Tibial artery (tissue), 4 donors: Measurements from ENCODE around the gene SIRPG.

ENCODE experiments used
- DNase-seq, 2 donors: peaks; one replicate each; pipeline ENCODE4 v3.0.0-alpha.2; 2019
- H3K27ac ChIP-seq, 2 donors: fragments of 200-600 bp; sonication (generic) in 1 of 2; 1 replicate in 1 of 2; 2 replicates in 1 of 2; pipeline ENCODE4 v1.5.1; 2018 to 2019; ENCODE audit warnings: mild to moderate bottlenecking in 1 of 2
- H3K27me3 ChIP-seq, 2 donors: fragments of 200-600 bp; sonication (generic) in 1 of 2; one replicate each; pipeline versions ENCODE4 v1.5.1 to v1.6.0; 2016 to 2019
- H3K36me3 ChIP-seq, 3 donors: fragments of 200-600 bp; sonication (generic) in 2 of 3; one replicate each; pipeline ENCODE4 v1.5.1; 2016 to 2019; ENCODE audit warnings: mild to moderate bottlenecking in 2 of 3
- H3K4me1 ChIP-seq, 4 donors: fragments of 200-600 bp; sonication (generic) in 2 of 4; 1 replicate in 3 of 4; 2 replicates in 1 of 4; pipeline ENCODE4 v1.5.1; 2016 to 2019
- H3K4me3 ChIP-seq, 2 donors: fragments of 200-600 bp; sonication (generic) in 1 of 2; 1 replicate in 1 of 2; 2 replicates in 1 of 2; pipeline ENCODE4 v1.5.1; 2018 to 2019; ENCODE audit warnings: mild to moderate bottlenecking in 2 of 2
- H3K9me3 ChIP-seq, 3 donors: fragments of 200-600 bp; sonication (generic) in 1 of 3; one replicate each; pipeline ENCODE4 v1.5.1; 2016 to 2019
- intact Hi-C: fragments of 100-400 bp; cut with DNase I; formaldehyde crosslinking; loops from one replicate; pipeline ENCODE4 v1.15.0; 2023; ENCODE audit warnings: low total_unique reads
- TF ChIP-seq, protein P1 (sequence below), 2 experiments: fragments of 200-600 bp in 1 of 2; fragments of 450-650 bp in 1 of 2; IDR thresholded peaks; one replicate each; pipeline ENCODE4 v1.5.1; 2017 to 2019; ENCODE audit warnings: antibody characterized with exemption in 2 of 2, mild to moderate bottlenecking in 1 of 2, moderate library complexity in 1 of 2

The SIRPG gene

DNA sequence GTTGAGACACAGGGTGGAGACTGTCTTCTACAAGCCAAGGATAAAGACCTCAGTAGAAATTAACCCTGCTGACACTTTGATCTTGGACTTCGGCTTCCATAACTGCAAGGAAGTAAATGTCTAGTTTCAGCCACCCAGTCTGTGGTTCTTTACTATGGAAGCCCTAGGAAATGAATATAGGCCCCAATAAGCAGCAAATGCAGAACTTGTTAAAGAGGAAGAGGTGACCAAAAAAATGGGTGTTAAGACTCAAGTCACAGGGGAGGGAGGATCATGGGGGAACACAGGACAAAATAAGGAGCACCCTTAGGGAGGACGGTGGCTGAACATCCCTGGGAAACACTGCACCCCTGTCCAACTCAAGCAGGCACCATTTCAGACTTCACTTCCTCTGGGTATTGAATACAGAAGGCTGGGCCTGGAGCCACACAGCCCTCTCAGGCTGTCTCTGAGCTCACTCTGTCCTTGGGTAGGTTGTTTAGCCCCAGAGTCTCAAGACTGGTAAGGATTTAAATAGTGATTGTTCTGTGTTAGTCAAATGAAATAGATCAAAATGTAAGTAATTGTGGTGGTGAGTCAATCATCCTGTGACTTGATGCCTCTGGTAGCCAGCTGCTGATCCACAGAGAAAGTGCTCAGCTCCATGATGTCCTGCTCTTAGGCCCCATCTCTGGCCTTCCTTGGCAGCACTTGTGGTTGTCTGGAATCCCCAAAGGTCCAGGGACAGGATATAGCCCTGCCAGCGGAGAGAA, 69.6 kb downstream of the SIRPG start:
- TF ChIP-seq, protein P1, sequence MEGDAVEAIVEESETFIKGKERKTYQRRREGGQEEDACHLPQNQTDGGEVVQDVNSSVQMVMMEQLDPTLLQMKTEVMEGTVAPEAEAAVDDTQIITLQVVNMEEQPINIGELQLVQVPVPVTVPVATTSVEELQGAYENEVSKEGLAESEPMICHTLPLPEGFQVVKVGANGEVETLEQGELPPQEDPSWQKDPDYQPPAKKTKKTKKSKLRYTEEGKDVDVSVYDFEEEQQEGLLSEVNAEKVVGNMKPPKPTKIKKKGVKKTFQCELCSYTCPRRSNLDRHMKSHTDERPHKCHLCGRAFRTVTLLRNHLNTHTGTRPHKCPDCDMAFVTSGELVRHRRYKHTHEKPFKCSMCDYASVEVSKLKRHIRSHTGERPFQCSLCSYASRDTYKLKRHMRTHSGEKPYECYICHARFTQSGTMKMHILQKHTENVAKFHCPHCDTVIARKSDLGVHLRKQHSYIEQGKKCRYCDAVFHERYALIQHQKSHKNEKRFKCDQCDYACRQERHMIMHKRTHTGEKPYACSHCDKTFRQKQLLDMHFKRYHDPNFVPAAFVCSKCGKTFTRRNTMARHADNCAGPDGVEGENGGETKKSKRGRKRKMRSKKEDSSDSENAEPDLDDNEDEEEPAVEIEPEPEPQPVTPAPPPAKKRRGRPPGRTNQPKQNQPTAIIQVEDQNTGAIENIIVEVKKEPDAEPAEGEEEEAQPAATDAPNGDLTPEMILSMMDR (IDR thresholded peaks at IDR 0.05), result no peak
- intact Hi-C loops, result no loop called here
- no peaks in the 10 kb centered on the region for H3K36me3 ChIP-seq
- no peak overlapping the region for H3K4me3 ChIP-seq
- no peaks in the 10 kb centered on the region for H3K27me3 ChIP-seq
- H3K9me3 ChIP-seq, result no peaks in the 10 kb centered on the region
- no peak overlapping the region for H3K27ac ChIP-seq
- DNase-seq, result no peak
- H3K4me1 ChIP-seq, result no peaks in the 10 kb centered on the region

DNA sequence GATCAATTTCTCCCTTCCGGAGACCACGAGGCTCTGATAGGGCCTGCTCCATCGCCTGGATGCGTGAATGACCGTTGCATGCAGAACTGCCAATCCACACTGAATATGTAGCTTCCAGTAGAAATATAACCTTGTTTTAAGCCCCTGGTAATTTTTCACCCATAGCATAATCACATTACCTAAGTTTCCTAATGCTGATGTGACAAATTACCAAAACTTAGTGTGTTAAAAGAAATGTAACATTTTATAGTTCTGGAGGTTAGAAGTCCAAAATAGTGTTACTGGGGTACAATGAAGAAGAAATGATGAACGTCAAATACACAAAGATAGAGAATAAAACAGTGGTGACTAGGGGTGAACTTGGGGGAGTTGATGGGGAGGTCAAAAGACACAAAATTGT, 78.1 kb downstream of the SIRPG start:
- Histone ChIP-seq H3K27ac (no peak overlapping the region), H3K9me3 (no peaks in the 10 kb centered on the region), H3K27me3 (no peaks in the 10 kb centered on the region), H3K36me3 (no peaks in the 10 kb centered on the region), H3K4me3 (no peak overlapping the region), H3K4me1 (no peaks in the 10 kb centered on the region)
- intact Hi-C loops, result loop anchor here (2.0 kb wide), 1 partner anchor 35 kb away; no protein-coding TSS in a partner anchor
- DNase-seq, result no peak
- TF ChIP-seq, protein P1 (IDR thresholded peaks at IDR 0.05), result no peak
